T-cell (primary cell): ENCODE data around the gene DENND5B. TPM values are rescaled to one million over a fixed set of nuclear protein-coding genes. Genes with fewer than 3 reads are reported as not detected.

Source experiments
- ATAC-seq, 4 experiments: fragments of 200-7000 bp in 3 of 4; fragments of 150-1000 bp in 1 of 4; cut with Tn5 transposase; replicated peaks in 1 of 4; 1 replicate in 3 of 4; 2 replicates in 1 of 4; pipeline ENCODE4 v1.10.0; 2021; ENCODE audit warnings: moderate library complexity in 3 of 4, mild to moderate bottlenecking in 2 of 4, moderate number of reproducible peaks in 1 of 4
- CTCF ChIA-PET, 2 donors: fragments of 300-600 bp; sonication (Branson Sonifier 250); formaldehyde crosslinking; loops; one replicate each; lab custom pipeline; 2022; ENCODE audit warnings: antibody characterized with exemption in 2 of 2; lab: Charles Lee
- POLR2A ChIA-PET, 2 donors: fragments of 300-600 bp; sonication (Branson Sonifier 250); formaldehyde crosslinking; loops; one replicate each; lab custom pipeline; 2022; ENCODE audit warnings: antibody characterized with exemption in 2 of 2; lab: Charles Lee
- DNase-seq, 35 experiments: peaks; one replicate each; pipeline versions ENCODE4 v3.0.0 to v3.0.0-alpha.2; 2013 to 2023
- H3K27ac ChIP-seq: one replicate; pipeline ENCODE4 v1.5.1; 2013; ENCODE audit warnings: low read length
- H3K27me3 ChIP-seq, 2 experiments: replicated peaks in 1 of 2; 1 replicate in 1 of 2; 2 replicates in 1 of 2; pipeline versions ENCODE4 v1.6.1 to v1.7.0; 2013; ENCODE audit warnings: low read length in 1 of 2, mixed read lengths in 1 of 2; ENCODE audit not compliant: control insufficient read depth in 2 of 2, insufficient read depth in 2 of 2; ENCODE audit errors: extremely low read depth in 1 of 2
- H3K36me3 ChIP-seq, 2 donors: 1 replicate in 1 of 2; 2 replicates in 1 of 2; pipeline versions ENCODE4 v1.6.1 to v1.7.0; 2013; ENCODE audit warnings: low read length in 1 of 2; ENCODE audit not compliant: control insufficient read depth in 2 of 2, insufficient read depth in 1 of 2; ENCODE audit errors: extremely low read depth in 1 of 2
- H3K4me1 ChIP-seq, 2 experiments: 1 replicate in 1 of 2; 2 replicates in 1 of 2; pipeline versions ENCODE4 v1.6.1 to v1.7.0; 2013; ENCODE audit warnings: low read length in 2 of 2, mixed read lengths in 1 of 2; ENCODE audit not compliant: insufficient read depth in 2 of 2, control insufficient read depth in 1 of 2; ENCODE audit errors: extremely low read depth in 1 of 2
- H3K4me3 ChIP-seq, 2 donors: 1 replicate in 1 of 2; 2 replicates in 1 of 2; pipeline versions ENCODE4 v1.5.1 to v1.7.0; 2013; ENCODE audit warnings: mild to moderate bottlenecking in 2 of 2, low read length in 1 of 2, moderate library complexity in 1 of 2; ENCODE audit not compliant: control insufficient read depth in 1 of 2; ENCODE audit errors: extremely low read depth in 1 of 2
- H3K9me3 ChIP-seq: 2 replicates; pipeline ENCODE4 v1.7.0; 2013
- H3K27ac Mint-ChIP-seq, 2 donors: one replicate each; pipeline ENCODE4 v1.8.0; 2020 to 2021; ENCODE audit warnings: mild to moderate bottlenecking in 2 of 2, mixed read lengths in 2 of 2
- H3K27me3 Mint-ChIP-seq, 2 donors: one replicate each; pipeline ENCODE4 v1.8.0; 2021 to 2022; ENCODE audit warnings: mixed read lengths in 2 of 2
- H3K36me3 Mint-ChIP-seq: one replicate; pipeline ENCODE4 v1.8.0; 2021; ENCODE audit warnings: mixed read lengths
- H3K4me1 Mint-ChIP-seq, 3 donors: one replicate each; pipeline ENCODE4 v1.8.0; 2020 to 2022; ENCODE audit warnings: mixed read lengths in 3 of 3, mild to moderate bottlenecking in 1 of 3
- H3K4me3 Mint-ChIP-seq, 3 donors: one replicate each; pipeline ENCODE4 v1.8.0; 2020 to 2022; ENCODE audit warnings: mild to moderate bottlenecking in 3 of 3, mixed read lengths in 3 of 3, moderate library complexity in 3 of 3
- H3K9me3 Mint-ChIP-seq, 3 donors: one replicate each; pipeline ENCODE4 v1.8.0; 2020 to 2022; ENCODE audit warnings: mixed read lengths in 3 of 3
- WGBS: methylation state at CpG from one replicate; pipeline ENCODE4 v1.1.5; 2013; ENCODE audit warnings: missing lambda C conversion rate; ENCODE audit not compliant: insufficient coverage; 5-methylcytosine and 5-hydroxymethylcytosine counted together
- total RNA-seq, 35 experiments: library from RNA in 6 of 35; stranded (reverse) in 6 of 35; fragments of 120-200 nt in 1 of 35; gene quantifications; one replicate each; pipeline versions ENCODE4 v1.2.1 to v1.2.4 and lab custom pipeline; 2013 to 2026

DENND5B gene
- total RNA-seq, 5 donors from 2014 or later (not counting 1 experiment from before 2014, with no cell fraction given): 0.38 to 2.6 (median 1.2) TPM

- ATAC-seq (peak in 3 of 4 experiments; percentile 26 to 48 (median 42)), DNase-seq (peak in 4 of 35 experiments; percentile 1 to 9 (median 4))
- no peaks in the 10 kb centered on the region for H3K36me3 Mint-ChIP-seq
- 40% methylated on average over 10 of the region's 13 CpGs for WGBS
- H3K4me1 Mint-ChIP-seq: peaks cover 16 to 20% (median 17%) of the 10 kb centered on the region in 3 donors
- Histone ChIP-seq H3K9me3 (no peaks in the 10 kb centered on the region), H3K27ac (no peak overlapping the region), H3K4me3 (peak overlapping the region in 1 of 2 donors; percentile 11), H3K4me1 (peaks cover 3 to 19% of the 10 kb centered on the region in 2 experiments), H3K36me3 (no peaks in the 10 kb centered on the region), H3K27me3 (no peaks in the 10 kb centered on the region)
- CTCF ChIA-PET: no interaction called here
- POLR2A ChIA-PET: no interaction called here
- H3K27me3 Mint-ChIP-seq: peaks cover 0 to 4% of the 10 kb centered on the region in 2 donors
- peak overlapping the region; percentile 44 to 74 (median 50) for H3K4me3 Mint-ChIP-seq
- peak overlapping the region in 1 of 2 donors; percentile 21 for H3K27ac Mint-ChIP-seq
- no peaks in the 10 kb centered on the region for H3K9me3 Mint-ChIP-seq
These were observed 228.7 kb downstream of the DENND5B start for GRCh38 chr12:31362115-31362758.

- peak overlapping the region in 1 of 3 donors; percentile 74 for H3K4me3 Mint-ChIP-seq
- DNase-seq (no peak), ATAC-seq (no peak)
- Histone ChIP-seq H3K36me3 (no peaks in the 10 kb centered on the region), H3K4me3 (no peak overlapping the region), H3K9me3 (no peaks in the 10 kb centered on the region), H3K27ac (no peak overlapping the region), H3K4me1 (peaks cover 3 to 19% of the 10 kb centered on the region in 2 experiments), H3K27me3 (no peaks in the 10 kb centered on the region)
- peaks cover 16 to 20% (median 17%) of the 10 kb centered on the region in 3 donors for H3K4me1 Mint-ChIP-seq
- no peaks in the 10 kb centered on the region for H3K9me3 Mint-ChIP-seq
- POLR2A ChIA-PET: no interaction called here
- no peaks in the 10 kb centered on the region for H3K36me3 Mint-ChIP-seq
- CTCF ChIA-PET: no interaction called here
- 93% methylated on average over 5 of the region's 14 CpGs for WGBS
- H3K27me3 Mint-ChIP-seq: peaks cover 0 to 4% of the 10 kb centered on the region in 2 donors
- no peak overlapping the region for H3K27ac Mint-ChIP-seq
These were observed 229.2 kb downstream of the DENND5B start for GRCh38 chr12:31361730-31362114.

- H3K36me3 Mint-ChIP-seq: no peaks in the 10 kb centered on the region
- peaks cover 0 to 1% of the 10 kb centered on the region in 2 donors for H3K27me3 Mint-ChIP-seq
- 83% methylated on average over 2 of the region's 4 CpGs for WGBS
- Histone ChIP-seq H3K27me3 (no peaks in the 10 kb centered on the region), H3K9me3 (no peaks in the 10 kb centered on the region), H3K27ac (no peak overlapping the region), H3K4me3 (no peak overlapping the region), H3K36me3 (no peaks in the 10 kb centered on the region), H3K4me1 (no peaks in the 10 kb centered on the region)
- ChIA-PET POLR2A (no interaction called here), CTCF (interaction anchor here (0.6 to 0.9 kb wide), 2 partner anchors 48 to 84 kb away, joined by 3 read pairs; no protein-coding TSS in a partner anchor)
- H3K4me3 Mint-ChIP-seq: no peak overlapping the region
- H3K4me1 Mint-ChIP-seq: no peaks in the 10 kb centered on the region
- no peaks in the 10 kb centered on the region for H3K9me3 Mint-ChIP-seq
- H3K27ac Mint-ChIP-seq: no peak overlapping the region
- no peak for DNase-seq
- no peak for ATAC-seq
These were observed 235.2 kb downstream of the DENND5B start for GRCh38 chr12:31355747-31356107.

- no peaks in the 10 kb centered on the region for H3K36me3 Mint-ChIP-seq
- H3K27me3 Mint-ChIP-seq: peaks cover 0 to 1% of the 10 kb centered on the region in 2 donors
- H3K27ac ChIP-seq: no peak overlapping the region
- peaks cover 0 to 2% of the 10 kb centered on the region in 2 experiments for H3K27me3 ChIP-seq
- H3K9me3 Mint-ChIP-seq: no peaks in the 10 kb centered on the region
- 67% methylated on average over 3 of the region's 12 CpGs for WGBS
- H3K4me3 ChIP-seq: no peak overlapping the region
- CTCF ChIA-PET: no interaction called here
- POLR2A ChIA-PET: no interaction called here
- H3K27ac Mint-ChIP-seq: no peak overlapping the region
- H3K4me1 ChIP-seq: no peaks in the 10 kb centered on the region
- H3K4me3 Mint-ChIP-seq: no peak overlapping the region
- no peaks in the 10 kb centered on the region for H3K9me3 ChIP-seq
- ATAC-seq (no peak), DNase-seq (no peak)
- H3K4me1 Mint-ChIP-seq: no peaks in the 10 kb centered on the region
- H3K36me3 ChIP-seq: no peaks in the 10 kb centered on the region
These were observed 236.9 kb downstream of the DENND5B start for GRCh38 chr12:31353750-31354708.

GRCh38 chr12:31346267-31346666 is 244.7 kb downstream of the DENND5B start:
- ATAC-seq (no peak), DNase-seq (no peak)
- H3K36me3 ChIP-seq: no peaks in the 10 kb centered on the region
- H3K36me3 Mint-ChIP-seq: no peaks in the 10 kb centered on the region
- POLR2A ChIA-PET: no interaction called here
- no peaks in the 10 kb centered on the region for H3K4me1 ChIP-seq
- CTCF ChIA-PET: interaction anchor here (0.6 to 0.9 kb wide), 3 partner anchors 40 to 1260 kb away, joined by 3 read pairs; no protein-coding TSS in a partner anchor
- no peaks in the 10 kb centered on the region for H3K9me3 ChIP-seq
- 53% methylated on average over 4 of the region's 9 CpGs for WGBS
- H3K4me3 ChIP-seq: no peak overlapping the region
- H3K9me3 Mint-ChIP-seq: no peaks in the 10 kb centered on the region
- no peak overlapping the region for H3K27ac ChIP-seq
- no peak overlapping the region for H3K4me3 Mint-ChIP-seq
- peaks cover 0 to 4% of the 10 kb centered on the region in 2 experiments for H3K27me3 ChIP-seq
- no peak overlapping the region for H3K27ac Mint-ChIP-seq
- no peaks in the 10 kb centered on the region for H3K27me3 Mint-ChIP-seq
- peaks cover 0 to 10% (median 0%) of the 10 kb centered on the region in 3 donors for H3K4me1 Mint-ChIP-seq

GRCh38 chr12:31343139-31343538 is 247.8 kb downstream of the DENND5B start:
- H3K36me3 Mint-ChIP-seq: no peaks in the 10 kb centered on the region
- Histone ChIP-seq H3K4me3 (no peak overlapping the region), H3K27ac (no peak overlapping the region), H3K4me1 (no peaks in the 10 kb centered on the region), H3K27me3 (peaks cover 0 to 2% of the 10 kb centered on the region in 2 experiments), H3K9me3 (no peaks in the 10 kb centered on the region), H3K36me3 (no peaks in the 10 kb centered on the region)
- H3K27ac Mint-ChIP-seq: no peak overlapping the region
- no peak overlapping the region for H3K4me3 Mint-ChIP-seq
- H3K4me1 Mint-ChIP-seq: peaks cover 0 to 10% (median 0%) of the 10 kb centered on the region in 3 donors
- ChIA-PET CTCF (interaction anchor here in 1 of 2 donors (0.5 kb wide), 1 partner anchor 1066 kb away, joined by 3 read pairs; no protein-coding TSS in a partner anchor), POLR2A (no interaction called here)
- 68% methylated on average over 3 of the region's 8 CpGs for WGBS
- no peaks in the 10 kb centered on the region for H3K9me3 Mint-ChIP-seq
- DNase-seq (no peak), ATAC-seq (no peak)
- H3K27me3 Mint-ChIP-seq: no peaks in the 10 kb centered on the region
